Keratinocyte (primary cell): Measurements from ENCODE around the gene ALOX5.

ENCODE experiments used
- EZH2 ChIP-seq: IDR thresholded peaks from one replicate; pipeline ENCODE4 v1.6.1; 2012; ENCODE audit warnings: inconsistent platforms, mild to moderate bottlenecking, low read length, moderate library complexity
- TF ChIP-seq, protein P1 (sequence below), 3 experiments: IDR thresholded peaks in 1 of 3; conservative IDR thresholded peaks in 1 of 3; optimal IDR thresholded peaks in 1 of 3; 2 replicates in 2 of 3; 3 replicates in 1 of 3; pipeline versions ENCODE3 to v1.5.1; 2011; ENCODE audit warnings: low read length in 3 of 3, mild to moderate bottlenecking in 3 of 3, moderate library complexity in 2 of 3, control low read depth in 1 of 3, inconsistent platforms in 1 of 3; ENCODE audit not compliant: insufficient read depth in 2 of 3; ENCODE audit errors: extremely low read depth in 1 of 3

DNA sequence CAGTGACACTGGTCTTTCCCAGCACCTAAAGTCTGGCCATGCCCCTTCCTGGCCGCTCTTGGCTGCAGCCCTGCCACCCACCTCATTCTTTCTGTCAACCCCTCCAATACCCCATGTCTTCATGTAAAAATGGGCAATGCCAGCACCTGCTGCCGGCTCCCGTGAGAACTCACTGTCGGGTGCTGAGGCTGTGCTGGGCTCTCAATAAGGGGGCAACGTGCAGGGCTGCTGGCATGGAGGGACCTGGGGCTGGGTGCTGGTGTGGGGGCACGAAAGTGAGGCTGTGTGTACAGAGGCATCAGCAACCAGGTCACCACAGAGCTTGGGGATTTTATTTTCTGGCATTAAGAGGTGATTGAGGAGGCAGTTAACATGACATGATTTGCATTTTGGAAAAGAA, 65.3 kb downstream of the ALOX5 start:
- TF ChIP-seq, protein P1, sequence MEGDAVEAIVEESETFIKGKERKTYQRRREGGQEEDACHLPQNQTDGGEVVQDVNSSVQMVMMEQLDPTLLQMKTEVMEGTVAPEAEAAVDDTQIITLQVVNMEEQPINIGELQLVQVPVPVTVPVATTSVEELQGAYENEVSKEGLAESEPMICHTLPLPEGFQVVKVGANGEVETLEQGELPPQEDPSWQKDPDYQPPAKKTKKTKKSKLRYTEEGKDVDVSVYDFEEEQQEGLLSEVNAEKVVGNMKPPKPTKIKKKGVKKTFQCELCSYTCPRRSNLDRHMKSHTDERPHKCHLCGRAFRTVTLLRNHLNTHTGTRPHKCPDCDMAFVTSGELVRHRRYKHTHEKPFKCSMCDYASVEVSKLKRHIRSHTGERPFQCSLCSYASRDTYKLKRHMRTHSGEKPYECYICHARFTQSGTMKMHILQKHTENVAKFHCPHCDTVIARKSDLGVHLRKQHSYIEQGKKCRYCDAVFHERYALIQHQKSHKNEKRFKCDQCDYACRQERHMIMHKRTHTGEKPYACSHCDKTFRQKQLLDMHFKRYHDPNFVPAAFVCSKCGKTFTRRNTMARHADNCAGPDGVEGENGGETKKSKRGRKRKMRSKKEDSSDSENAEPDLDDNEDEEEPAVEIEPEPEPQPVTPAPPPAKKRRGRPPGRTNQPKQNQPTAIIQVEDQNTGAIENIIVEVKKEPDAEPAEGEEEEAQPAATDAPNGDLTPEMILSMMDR (optimal IDR thresholded peaks at IDR 0.05 in 1 of 3, IDR thresholded peaks at IDR 0.05 in 1 of 3, conservative IDR thresholded peaks at IDR 0.05 in 1 of 3; ENCODE audit: extremely low read depth in 1 of 3, insufficient read depth in 2 of 3, low read length in 3 of 3): no peak
- no peak for TF ChIP-seq EZH2
